CD4-positive, alpha-beta memory T cell (primary cell): ENCODE data around the gene EFNA5. TPM values are rescaled to one million over a fixed set of nuclear protein-coding genes. Genes with fewer than 3 reads are reported as not detected.

ENCODE experiments used
- CTCF ChIA-PET: fragments of 350-600 bp; sonication (Branson Sonifier 250); formaldehyde crosslinking; loops from one replicate; lab custom pipeline; 2021; ENCODE audit warnings: inconsistent platforms; ENCODE audit not compliant: partially characterized antibody; lab: Charles Lee
- POLR2A ChIA-PET: fragments of 350-600 bp; sonication (Branson Sonifier 250); formaldehyde crosslinking; loops from one replicate; lab custom pipeline; 2021; ENCODE audit not compliant: partially characterized antibody; lab: Charles Lee
- DNase-seq, 5 donors: peaks; one replicate each; pipeline versions ENCODE4 v3.0.0 to v3.0.0-alpha.2; 2020 to 2022; ENCODE audit warnings: mixed read lengths in 1 of 5
- H3K27ac ChIP-seq: one replicate; pipeline ENCODE4 v1.7.0; 2013; ENCODE audit warnings: low read depth, low read length
- H3K27me3 ChIP-seq: 2 replicates; pipeline ENCODE4 v1.7.0; 2013; ENCODE audit warnings: mild to moderate bottlenecking, low read length, moderate library complexity; ENCODE audit not compliant: insufficient read depth
- H3K36me3 ChIP-seq: 2 replicates; pipeline ENCODE4 v1.7.0; 2013; ENCODE audit warnings: mild to moderate bottlenecking, low read length, moderate library complexity; ENCODE audit not compliant: insufficient read depth
- H3K4me1 ChIP-seq: 2 replicates; pipeline ENCODE4 v1.7.0; 2013; ENCODE audit warnings: mild to moderate bottlenecking, low read length, moderate library complexity; ENCODE audit not compliant: insufficient read depth
- H3K4me3 ChIP-seq, 2 donors: one replicate each; pipeline ENCODE4 v1.7.0; 2013; ENCODE audit warnings: low read length in 2 of 2, mild to moderate bottlenecking in 1 of 2
- H3K9me3 ChIP-seq, 2 donors: one replicate each; pipeline ENCODE4 v1.7.0; 2013; ENCODE audit warnings: low read length in 2 of 2, control low read depth in 1 of 2; ENCODE audit not compliant: control insufficient read depth in 1 of 2
- H3K27ac Mint-ChIP-seq, 7 donors: one replicate each; pipeline ENCODE4 v1.8.0; 2020 to 2021; ENCODE audit warnings: mixed read lengths in 7 of 7, mild to moderate bottlenecking in 6 of 7, inconsistent platforms in 3 of 7, moderate library complexity in 3 of 7
- H3K27me3 Mint-ChIP-seq, 2 donors: one replicate each; pipeline ENCODE4 v1.8.0; 2020 to 2021; ENCODE audit warnings: mixed read lengths in 2 of 2
- H3K36me3 Mint-ChIP-seq, 2 donors: one replicate each; pipeline ENCODE4 v1.8.0; 2020 to 2021; ENCODE audit warnings: mixed read lengths in 2 of 2, inconsistent platforms in 1 of 2, mild to moderate bottlenecking in 1 of 2
- H3K4me1 Mint-ChIP-seq, 4 donors: one replicate each; pipeline ENCODE4 v1.8.0; 2020 to 2021; ENCODE audit warnings: mixed read lengths in 4 of 4, mild to moderate bottlenecking in 1 of 4
- H3K4me3 Mint-ChIP-seq, 8 donors: one replicate each; pipeline ENCODE4 v1.8.0; 2020 to 2021; ENCODE audit warnings: mixed read lengths in 8 of 8, mild to moderate bottlenecking in 7 of 8, moderate library complexity in 6 of 8, inconsistent platforms in 3 of 8
- H3K9me3 Mint-ChIP-seq, 8 donors: one replicate each; pipeline ENCODE4 v1.8.0; 2020 to 2021; ENCODE audit warnings: mixed read lengths in 8 of 8, mild to moderate bottlenecking in 5 of 8, inconsistent platforms in 3 of 8, moderate library complexity in 1 of 8
- intact Hi-C: fragments of 100-400 bp; cut with micrococcal nuclease; formaldehyde crosslinking; loops from one replicate; pipeline ENCODE4 v1.15.1; 2023
- polyA plus RNA-seq, 2 donors: library from polyadenylated mRNA; unstranded; fragments of 300-500 nt; fragmentation: Illumina TruSeq; gene quantifications; one replicate each; pipeline ENCODE4 v1.2.3, GENCODE V29; 2021
- total RNA-seq, 2 experiments: library from RNA; stranded (reverse); gene quantifications; one replicate each; pipeline ENCODE4 v1.2.3, GENCODE V29; 2021

EFNA5 gene
- total and polyA plus RNA-seq, 4 experiments from 2014 or later, result not detected

DNA sequence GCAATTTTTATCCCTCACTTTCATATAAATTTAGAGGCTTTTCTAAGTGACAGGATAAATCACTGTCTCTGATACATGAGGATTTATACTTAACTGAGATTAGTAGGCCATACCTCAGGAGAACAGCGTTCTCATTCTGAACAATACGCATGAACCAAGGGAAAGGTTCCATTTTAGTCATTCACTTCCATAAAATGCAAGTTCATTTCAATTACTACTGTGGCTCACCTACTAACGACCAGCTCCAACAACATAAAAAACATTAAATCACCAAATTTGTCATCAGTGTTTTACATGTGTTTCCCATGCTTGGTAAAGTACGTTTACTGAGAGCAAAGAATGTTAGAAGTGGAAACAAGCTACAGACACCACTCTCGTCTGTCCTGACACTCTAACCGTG lies 67.4 kb downstream of the EFNA5 start:
- no peaks in the 10 kb centered on the region for H3K36me3 ChIP-seq
- Mint-ChIP-seq H3K36me3 (no peaks in the 10 kb centered on the region), H3K4me1 (peaks cover 0 to 2% (median 0%) of the 10 kb centered on the region in 4 donors), H3K9me3 (no peaks in the 10 kb centered on the region), H3K27ac (no peak overlapping the region), H3K4me3 (no peak overlapping the region), H3K27me3 (peaks cover 6 to 13% of the 10 kb centered on the region in 2 donors)
- no peak overlapping the region for H3K27ac ChIP-seq
- no peaks in the 10 kb centered on the region for H3K27me3 ChIP-seq
- no peaks in the 10 kb centered on the region for H3K9me3 ChIP-seq
- DNase-seq, result no peak
- intact Hi-C loops, result no loop called here
- CTCF ChIA-PET, result no interaction called here
- H3K4me1 ChIP-seq, result no peaks in the 10 kb centered on the region
- POLR2A ChIA-PET, result no interaction called here
- H3K4me3 ChIP-seq, result no peak overlapping the region

DNA sequence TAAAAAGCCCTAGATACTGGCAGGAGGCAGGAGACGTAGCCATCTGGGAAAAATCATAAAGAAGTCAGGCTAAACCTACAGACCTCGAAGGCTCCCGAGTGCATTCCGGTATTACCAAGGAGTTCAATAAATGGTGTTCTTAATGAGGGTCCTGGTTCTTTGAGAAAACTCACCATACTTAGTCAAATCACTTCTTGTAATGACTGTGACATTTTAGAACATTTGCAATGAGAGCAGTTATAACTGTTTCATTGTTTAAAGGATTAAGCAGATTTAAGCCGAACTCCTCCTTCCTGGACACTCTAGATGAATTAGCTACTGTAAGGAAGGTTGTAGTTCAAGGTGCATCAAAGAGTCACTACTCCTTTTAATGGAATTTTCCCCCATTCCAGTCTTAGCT lies 67.8 kb downstream of the EFNA5 start:
- Mint-ChIP-seq H3K4me3 (no peak overlapping the region), H3K27ac (no peak overlapping the region), H3K9me3 (no peaks in the 10 kb centered on the region), H3K27me3 (peaks cover 6 to 13% of the 10 kb centered on the region in 2 donors), H3K4me1 (peaks cover 0 to 2% (median 0%) of the 10 kb centered on the region in 4 donors), H3K36me3 (no peaks in the 10 kb centered on the region)
- no peak overlapping the region for H3K4me3 ChIP-seq
- no peaks in the 10 kb centered on the region for H3K27me3 ChIP-seq
- no peak for DNase-seq
- ChIA-PET CTCF (no interaction called here), POLR2A (no interaction called here)
- H3K36me3 ChIP-seq, result no peaks in the 10 kb centered on the region
- H3K27ac ChIP-seq, result no peak overlapping the region
- no peaks in the 10 kb centered on the region for H3K9me3 ChIP-seq
- intact Hi-C loops, result no loop called here
- H3K4me1 ChIP-seq, result no peaks in the 10 kb centered on the region

DNA sequence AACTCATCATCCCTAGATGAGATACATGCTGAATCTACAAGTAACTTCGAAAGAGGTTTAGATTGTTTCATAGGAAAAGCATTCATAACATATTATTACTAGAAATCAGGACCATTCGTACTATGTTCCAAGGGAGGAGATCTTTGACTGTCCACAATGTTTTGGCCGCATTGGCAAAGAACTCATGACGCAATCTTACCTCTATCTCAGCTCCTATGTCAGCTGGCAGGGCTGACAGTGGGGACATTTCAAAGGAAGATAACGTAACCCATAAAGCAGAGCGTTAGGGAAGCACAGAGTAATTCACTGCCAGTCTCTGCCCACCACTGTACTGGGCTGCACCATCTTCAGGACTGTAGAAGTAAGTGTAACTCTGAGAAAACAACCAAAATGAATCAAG lies 69.7 kb downstream of the EFNA5 start:
- Mint-ChIP-seq H3K9me3 (no peaks in the 10 kb centered on the region), H3K4me3 (no peak overlapping the region), H3K27me3 (peaks cover 9 to 14% of the 10 kb centered on the region in 2 donors), H3K4me1 (peaks cover 0 to 2% (median 0%) of the 10 kb centered on the region in 4 donors), H3K36me3 (no peaks in the 10 kb centered on the region), H3K27ac (peak overlapping the region in 1 of 7 donors; percentile 2)
- H3K9me3 ChIP-seq, result no peaks in the 10 kb centered on the region
- no peaks in the 10 kb centered on the region for H3K27me3 ChIP-seq
- H3K27ac ChIP-seq, result no peak overlapping the region
- no peaks in the 10 kb centered on the region for H3K36me3 ChIP-seq
- ChIA-PET POLR2A (no interaction called here), CTCF (interaction anchor here (2.3 kb wide), 1 partner anchor 29 kb away, joined by 7 read pairs; no protein-coding TSS in a partner anchor)
- DNase-seq, result no peak
- intact Hi-C loops, result no loop called here
- no peaks in the 10 kb centered on the region for H3K4me1 ChIP-seq
- no peak overlapping the region for H3K4me3 ChIP-seq

DNA sequence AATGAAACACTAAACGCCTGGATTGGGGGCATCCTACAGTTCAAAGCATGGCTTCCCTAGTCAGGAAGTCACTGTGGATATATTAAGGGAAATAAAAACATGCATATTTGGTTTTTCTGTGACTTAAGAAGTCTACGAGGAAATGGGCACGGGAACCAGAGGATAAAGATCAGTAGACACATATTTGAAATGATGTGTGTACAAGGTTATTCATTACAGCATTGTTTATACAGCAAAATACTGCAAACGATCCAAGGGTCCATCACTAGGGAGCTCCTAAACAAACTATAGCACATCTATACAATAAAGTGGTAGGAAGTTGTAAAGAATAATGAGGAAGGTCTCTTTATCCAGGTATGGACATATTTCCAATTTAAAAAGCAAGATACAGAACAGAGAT lies 71.8 kb downstream of the EFNA5 start:
- intact Hi-C loops, result no loop called here
- H3K4me3 ChIP-seq, result no peak overlapping the region
- peaks cover 8 to 9% of the 10 kb centered on the region in 2 donors for H3K27me3 Mint-ChIP-seq
- no peaks in the 10 kb centered on the region for H3K36me3 Mint-ChIP-seq
- H3K27ac ChIP-seq, result no peak overlapping the region
- no peaks in the 10 kb centered on the region for H3K4me1 Mint-ChIP-seq
- no peak for DNase-seq
- no peak overlapping the region for H3K27ac Mint-ChIP-seq
- H3K9me3 Mint-ChIP-seq, result no peaks in the 10 kb centered on the region
- H3K27me3 ChIP-seq, result no peaks in the 10 kb centered on the region
- POLR2A ChIA-PET, result no interaction called here
- CTCF ChIA-PET, result no interaction called here
- no peaks in the 10 kb centered on the region for H3K9me3 ChIP-seq
- H3K4me1 ChIP-seq, result no peaks in the 10 kb centered on the region
- H3K36me3 ChIP-seq, result no peaks in the 10 kb centered on the region
- no peak overlapping the region for H3K4me3 Mint-ChIP-seq

DNA sequence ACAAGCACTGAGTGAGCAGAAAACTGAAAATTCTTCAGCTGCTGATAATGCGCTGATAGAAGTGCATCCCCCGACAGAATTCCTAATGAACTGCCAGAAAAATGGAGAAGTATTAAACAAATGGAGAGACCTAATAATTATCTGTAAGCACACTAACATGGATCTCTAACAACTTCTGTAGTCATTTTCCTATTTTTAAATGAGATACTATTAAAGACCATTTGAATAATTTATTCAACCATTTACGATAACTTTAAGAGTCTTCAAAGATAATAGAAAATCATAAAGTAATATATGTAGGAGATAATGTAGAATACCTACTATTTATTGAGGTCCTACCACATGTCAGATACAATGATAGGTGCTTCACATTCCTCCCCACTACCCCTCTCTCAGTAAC lies 72.9 kb downstream of the EFNA5 start:
- Histone ChIP-seq H3K27me3 (no peaks in the 10 kb centered on the region), H3K27ac (no peak overlapping the region), H3K9me3 (no peaks in the 10 kb centered on the region), H3K4me3 (no peak overlapping the region), H3K4me1 (no peaks in the 10 kb centered on the region), H3K36me3 (no peaks in the 10 kb centered on the region)
- H3K9me3 Mint-ChIP-seq, result no peaks in the 10 kb centered on the region
- no peak overlapping the region for H3K4me3 Mint-ChIP-seq
- peaks cover 6 to 9% of the 10 kb centered on the region in 2 donors for H3K27me3 Mint-ChIP-seq
- ChIA-PET POLR2A (no interaction called here), CTCF (no interaction called here)
- H3K36me3 Mint-ChIP-seq, result no peaks in the 10 kb centered on the region
- H3K27ac Mint-ChIP-seq, result no peak overlapping the region
- H3K4me1 Mint-ChIP-seq, result no peaks in the 10 kb centered on the region
- intact Hi-C loops, result no loop called here
- DNase-seq, result no peak

DNA sequence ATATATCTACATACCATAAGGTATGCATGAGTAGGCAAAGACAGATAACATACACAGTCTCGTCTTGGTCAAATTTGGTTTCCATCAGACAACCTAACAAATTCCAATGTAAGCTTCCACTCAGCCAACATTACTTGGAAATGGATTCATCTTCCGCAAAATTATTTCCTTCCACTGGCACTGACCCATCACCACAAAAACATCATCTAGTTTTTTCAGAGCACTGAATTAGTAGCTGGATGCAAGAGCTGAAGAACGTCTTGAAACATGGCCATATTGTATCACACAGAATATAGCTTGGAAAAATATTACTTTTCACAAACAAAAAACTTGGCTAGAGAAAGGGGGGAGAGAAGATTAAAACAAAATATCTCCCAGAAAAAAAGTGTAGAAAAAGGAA lies 73.5 kb downstream of the EFNA5 start:
- Histone ChIP-seq H3K4me1 (no peaks in the 10 kb centered on the region), H3K4me3 (no peak overlapping the region), H3K27ac (no peak overlapping the region), H3K36me3 (no peaks in the 10 kb centered on the region), H3K9me3 (no peaks in the 10 kb centered on the region), H3K27me3 (no peaks in the 10 kb centered on the region)
- H3K27ac Mint-ChIP-seq, result no peak overlapping the region
- ChIA-PET POLR2A (no interaction called here), CTCF (interaction anchor here (0.9 kb wide), 1 partner anchor 25 kb away, joined by 3 read pairs; no protein-coding TSS in a partner anchor)
- H3K4me3 Mint-ChIP-seq, result no peak overlapping the region
- intact Hi-C loops, result no loop called here
- no peaks in the 10 kb centered on the region for H3K4me1 Mint-ChIP-seq
- no peaks in the 10 kb centered on the region for H3K36me3 Mint-ChIP-seq
- DNase-seq, result no peak
- H3K27me3 Mint-ChIP-seq, result peaks cover 6 to 9% of the 10 kb centered on the region in 2 donors
- no peaks in the 10 kb centered on the region for H3K9me3 Mint-ChIP-seq

DNA sequence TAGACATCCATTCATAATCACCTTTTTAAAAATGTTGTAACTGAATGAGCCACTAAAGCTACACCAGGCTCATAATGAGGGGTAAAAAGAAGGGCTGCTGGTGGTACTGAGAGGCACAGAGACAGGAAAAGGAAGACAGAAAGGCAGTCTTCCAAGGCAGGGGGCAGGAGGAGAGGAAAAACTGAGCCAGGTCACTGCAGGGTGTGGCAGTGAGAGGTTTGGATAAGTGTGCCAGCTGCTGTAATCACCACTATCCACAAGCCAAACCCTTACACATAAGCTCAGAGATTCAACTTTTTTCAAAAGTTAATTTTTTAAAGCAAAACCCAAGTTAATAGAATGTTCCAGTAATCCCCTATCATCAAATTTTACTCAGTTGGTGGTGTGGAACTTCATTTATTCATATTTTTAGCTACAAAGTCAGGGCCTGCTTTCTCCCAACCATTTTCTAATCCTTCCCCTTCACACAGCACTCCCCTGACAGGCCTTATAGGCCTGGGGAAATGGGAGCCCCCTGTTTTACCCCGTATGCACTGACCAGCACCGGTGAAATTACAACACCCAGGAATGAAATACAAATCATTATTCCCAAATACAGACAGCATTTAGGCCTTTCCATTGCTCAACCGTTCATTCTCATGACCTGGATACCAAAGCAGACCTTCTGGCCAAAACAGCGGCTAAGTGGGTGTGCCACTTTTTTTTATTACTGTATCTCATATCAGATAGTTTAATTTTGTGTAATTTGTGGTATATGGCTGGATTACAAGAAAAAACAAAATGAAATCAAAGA lies 76.3 kb downstream of the EFNA5 start:
- CTCF ChIA-PET, result interaction anchor here (0.7 kb wide), 1 partner anchor 22 kb away, joined by 3 read pairs; no protein-coding TSS in a partner anchor
- intact Hi-C loops, result no loop called here
- H3K9me3 Mint-ChIP-seq, result no peaks in the 10 kb centered on the region

More for the DNA sequence above, 76.3 kb downstream of the EFNA5 start:
- H3K27ac Mint-ChIP-seq, result no peak overlapping the region
- Histone ChIP-seq H3K4me1 (no peaks in the 10 kb centered on the region), H3K36me3 (no peaks in the 10 kb centered on the region), H3K4me3 (no peak overlapping the region), H3K27me3 (no peaks in the 10 kb centered on the region), H3K9me3 (no peaks in the 10 kb centered on the region), H3K27ac (no peak overlapping the region)
- no peak for DNase-seq
- H3K27me3 Mint-ChIP-seq, result peaks cover 4 to 5% of the 10 kb centered on the region in 2 donors
- no peak overlapping the region for H3K4me3 Mint-ChIP-seq
- POLR2A ChIA-PET, result no interaction called here
- no peaks in the 10 kb centered on the region for H3K4me1 Mint-ChIP-seq
- no peaks in the 10 kb centered on the region for H3K36me3 Mint-ChIP-seq
